GM12891 (cell line): ENCODE data around the gene HMGN3.

ENCODE experiments used
- POLR2AphosphoS5 ChIP-seq: IDR thresholded peaks from 2 replicates; pipeline ENCODE4 v1.6.1; 2011; ENCODE audit warnings: low read depth, low read length, control low read depth
- TAF1 ChIP-seq: IDR thresholded peaks from 2 replicates; pipeline ENCODE4 v1.6.1; 2011; ENCODE audit warnings: low read depth, low read length, control low read depth

DNA sequence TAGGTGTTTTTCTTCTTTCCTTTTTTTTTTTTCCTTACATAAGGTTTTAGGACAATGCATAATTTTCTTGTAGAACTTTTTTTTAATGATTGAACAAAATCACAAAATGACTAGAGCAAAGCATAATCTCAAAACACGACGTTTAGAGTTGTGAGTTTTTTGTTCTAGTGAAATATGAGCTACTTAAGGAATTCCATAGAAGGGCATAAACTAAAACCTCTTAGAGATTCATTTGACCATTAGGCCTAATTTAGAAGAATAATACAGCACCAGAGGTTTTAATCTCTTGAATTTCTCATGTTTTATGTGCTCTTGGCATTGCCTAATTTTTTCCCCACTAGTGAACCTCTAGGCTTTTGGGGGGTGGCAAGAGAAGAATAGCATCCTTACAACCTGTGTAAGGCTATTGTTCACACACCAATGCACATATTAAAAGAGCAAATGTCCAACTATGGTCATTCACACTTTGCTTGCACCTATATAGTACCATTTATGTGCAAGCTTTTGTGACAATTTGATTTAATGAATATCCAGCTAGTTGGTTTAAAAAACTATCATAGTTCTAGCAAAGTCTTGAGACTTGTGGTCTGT lies 44.6 kb downstream of the HMGN3 start:
- TF ChIP-seq POLR2AphosphoS5 = no peak
- TF ChIP-seq TAF1 = no peak
